Measurements from ENCODE around the gene DSCAML1. TPM values are rescaled to one million over a fixed set of nuclear protein-coding genes. Genes with fewer than 3 reads are reported as not detected.
"Not testable (repeated sequence)": the region's sequence is repeated elsewhere in the genome, so short reads cannot be mapped to it uniquely, and the experiment has no call there.

The DSCAML1 gene
- total RNA-seq, 1 experiment from 2014 or later: 0.03 TPM

- H3K27me3 ChIP-seq (replicated peaks): no peaks in the 10 kb centered on the region
- H3K36me3 ChIP-seq: no peaks in the 10 kb centered on the region
- no peaks in the 10 kb centered on the region for H3K4me1 ChIP-seq (replicated peaks)
- no peak for DNase-seq (ENCODE audit: low read depth in 1 of 2, low spot score in 2 of 2)
- H3K9me3 ChIP-seq (replicated peaks): no peaks in the 10 kb centered on the region
- no peak overlapping the region for H3K27ac ChIP-seq
- H3K4me3 ChIP-seq: no peak overlapping the region
These were observed 31.9 kb downstream of the DSCAML1 start for GRCh38 chr11:117765068-117765467.

- not testable (repeated sequence) for H3K27ac ChIP-seq; H3K27me3 ChIP-seq (replicated peaks); DNase-seq (ENCODE audit: low read depth in 1 of 2, low spot score in 2 of 2); H3K9me3 ChIP-seq (replicated peaks); H3K4me1 ChIP-seq (replicated peaks); H3K4me3 ChIP-seq; H3K36me3 ChIP-seq
These were observed 33.6 kb downstream of the DSCAML1 start for GRCh38 chr11:117763465-117763864.

GRCh38 chr11:117761993-117762392 lies 35.0 kb downstream of the DSCAML1 start:
- H3K27ac ChIP-seq: no peak overlapping the region

GRCh38 chr11:117759305-117759704 lies 37.7 kb downstream of the DSCAML1 start:
- no peaks in the 10 kb centered on the region for H3K27me3 ChIP-seq (replicated peaks)

More at GRCh38 chr11:117761993-117762392, 35.0 kb downstream of the DSCAML1 start:
- Histone ChIP-seq H3K27me3 (replicated peaks) (no peaks in the 10 kb centered on the region), H3K9me3 (replicated peaks) (no peaks in the 10 kb centered on the region), H3K4me3 (no peak overlapping the region), H3K4me1 (replicated peaks) (no peaks in the 10 kb centered on the region), H3K36me3 (no peaks in the 10 kb centered on the region)
- no peak for DNase-seq (ENCODE audit: low read depth in 1 of 2, low spot score in 2 of 2)

GRCh38 chr11:117754030-117754429 lies 43.0 kb downstream of the DSCAML1 start:
- no peak for DNase-seq (ENCODE audit: low read depth in 1 of 2, low spot score in 2 of 2)
- no peaks in the 10 kb centered on the region for H3K9me3 ChIP-seq (replicated peaks)
- H3K27me3 ChIP-seq (replicated peaks): no peaks in the 10 kb centered on the region
- H3K4me3 ChIP-seq: no peak overlapping the region
- H3K4me1 ChIP-seq (replicated peaks): no peaks in the 10 kb centered on the region
- H3K27ac ChIP-seq: no peak overlapping the region
- H3K36me3 ChIP-seq: no peaks in the 10 kb centered on the region

More at GRCh38 chr11:117759305-117759704, 37.7 kb downstream of the DSCAML1 start:
- Histone ChIP-seq H3K4me3 (no peak overlapping the region), H3K36me3 (no peaks in the 10 kb centered on the region), H3K4me1 (replicated peaks) (no peaks in the 10 kb centered on the region), H3K27ac (no peak overlapping the region), H3K9me3 (replicated peaks) (no peaks in the 10 kb centered on the region)
- DNase-seq (ENCODE audit: low read depth in 1 of 2, low spot score in 2 of 2): no peak

GRCh38 chr11:117752721-117753237 lies 44.2 kb downstream of the DSCAML1 start:
- Histone ChIP-seq H3K4me3 (no peak overlapping the region), H3K27ac (no peak overlapping the region), H3K27me3 (replicated peaks) (no peaks in the 10 kb centered on the region), H3K36me3 (no peaks in the 10 kb centered on the region), H3K4me1 (replicated peaks) (no peaks in the 10 kb centered on the region), H3K9me3 (replicated peaks) (no peaks in the 10 kb centered on the region)
- no peak for DNase-seq (ENCODE audit: low read depth in 1 of 2, low spot score in 2 of 2)

GRCh38 chr11:117752071-117752470 lies 44.9 kb downstream of the DSCAML1 start:
- Histone ChIP-seq H3K9me3 (replicated peaks) (no peaks in the 10 kb centered on the region), H3K36me3 (no peaks in the 10 kb centered on the region), H3K4me1 (replicated peaks) (no peaks in the 10 kb centered on the region), H3K27ac (no peak overlapping the region), H3K4me3 (no peak overlapping the region), H3K27me3 (replicated peaks) (no peaks in the 10 kb centered on the region)
- DNase-seq (ENCODE audit: low read depth in 1 of 2, low spot score in 2 of 2): no peak

GRCh38 chr11:117750916-117751662 lies 45.9 kb downstream of the DSCAML1 start:
- no peaks in the 10 kb centered on the region for H3K27me3 ChIP-seq (replicated peaks)
- no peak for DNase-seq (ENCODE audit: low read depth in 1 of 2, low spot score in 2 of 2)
- H3K4me1 ChIP-seq (replicated peaks): no peaks in the 10 kb centered on the region
- no peaks in the 10 kb centered on the region for H3K36me3 ChIP-seq
- no peak overlapping the region for H3K4me3 ChIP-seq
- no peak overlapping the region for H3K27ac ChIP-seq
- H3K9me3 ChIP-seq (replicated peaks): no peaks in the 10 kb centered on the region

- Histone ChIP-seq H3K9me3 (replicated peaks) (no peaks in the 10 kb centered on the region), H3K4me1 (replicated peaks) (no peaks in the 10 kb centered on the region), H3K36me3 (no peaks in the 10 kb centered on the region), H3K27ac (no peak overlapping the region), H3K27me3 (replicated peaks) (no peaks in the 10 kb centered on the region), H3K4me3 (no peak overlapping the region)
- no peak for DNase-seq (ENCODE audit: low read depth in 1 of 2, low spot score in 2 of 2)
These were observed 46.7 kb downstream of the DSCAML1 start for GRCh38 chr11:117750357-117750756.

GRCh38 chr11:117749541-117749910 lies 47.5 kb downstream of the DSCAML1 start:
- Histone ChIP-seq H3K36me3 (no peaks in the 10 kb centered on the region), H3K27ac (no peak overlapping the region), H3K9me3 (replicated peaks) (no peaks in the 10 kb centered on the region), H3K27me3 (replicated peaks) (no peaks in the 10 kb centered on the region), H3K4me3 (no peak overlapping the region), H3K4me1 (replicated peaks) (no peaks in the 10 kb centered on the region)
- no peak for DNase-seq (ENCODE audit: low read depth in 1 of 2, low spot score in 2 of 2)

- H3K4me1 ChIP-seq (replicated peaks): no peaks in the 10 kb centered on the region
- H3K27ac ChIP-seq: no peak overlapping the region
- no peaks in the 10 kb centered on the region for H3K9me3 ChIP-seq (replicated peaks)
- H3K36me3 ChIP-seq: no peaks in the 10 kb centered on the region
- H3K27me3 ChIP-seq (replicated peaks): no peaks in the 10 kb centered on the region
- no peak overlapping the region for H3K4me3 ChIP-seq
- DNase-seq (ENCODE audit: low read depth in 1 of 2, low spot score in 2 of 2): no peak
These were observed 48.1 kb downstream of the DSCAML1 start for GRCh38 chr11:117748771-117749540.

GRCh38 chr11:117747892-117748291 lies 49.1 kb downstream of the DSCAML1 start:
- no peak overlapping the region for H3K4me3 ChIP-seq
- no peak overlapping the region for H3K27ac ChIP-seq
- DNase-seq (ENCODE audit: low read depth in 1 of 2, low spot score in 2 of 2): no peak
- H3K9me3 ChIP-seq (replicated peaks): no peaks in the 10 kb centered on the region
- no peaks in the 10 kb centered on the region for H3K27me3 ChIP-seq (replicated peaks)
- H3K4me1 ChIP-seq (replicated peaks): no peaks in the 10 kb centered on the region
- no peaks in the 10 kb centered on the region for H3K36me3 ChIP-seq

GRCh38 chr11:117745346-117745745 lies 51.7 kb downstream of the DSCAML1 start:
- H3K36me3 ChIP-seq: no peaks in the 10 kb centered on the region
- no peak for DNase-seq (ENCODE audit: low read depth in 1 of 2, low spot score in 2 of 2)
- no peak overlapping the region for H3K4me3 ChIP-seq
- no peak overlapping the region for H3K27ac ChIP-seq
- H3K9me3 ChIP-seq (replicated peaks): no peaks in the 10 kb centered on the region
- no peaks in the 10 kb centered on the region for H3K4me1 ChIP-seq (replicated peaks)
- H3K27me3 ChIP-seq (replicated peaks): no peaks in the 10 kb centered on the region

GRCh38 chr11:117744471-117745150 lies 52.4 kb downstream of the DSCAML1 start:
- Histone ChIP-seq H3K27ac (no peak overlapping the region), H3K9me3 (replicated peaks) (no peaks in the 10 kb centered on the region), H3K36me3 (no peaks in the 10 kb centered on the region), H3K27me3 (replicated peaks) (no peaks in the 10 kb centered on the region), H3K4me3 (no peak overlapping the region), H3K4me1 (replicated peaks) (no peaks in the 10 kb centered on the region)
- DNase-seq (ENCODE audit: low read depth in 1 of 2, low spot score in 2 of 2): no peak
